ENCODE data around the gene TFAM. TPM values are rescaled to one million over a fixed set of nuclear protein-coding genes. Genes with fewer than 3 reads are reported as not detected.
"Not testable (repeated sequence)": the region's sequence is repeated elsewhere in the genome, so short reads cannot be mapped to it uniquely, and the experiment has no call there.

TFAM gene
- total RNA-seq, 8 experiments from 2014 or later = 26.1 to 64.8 (median 30.7) TPM

DNA sequence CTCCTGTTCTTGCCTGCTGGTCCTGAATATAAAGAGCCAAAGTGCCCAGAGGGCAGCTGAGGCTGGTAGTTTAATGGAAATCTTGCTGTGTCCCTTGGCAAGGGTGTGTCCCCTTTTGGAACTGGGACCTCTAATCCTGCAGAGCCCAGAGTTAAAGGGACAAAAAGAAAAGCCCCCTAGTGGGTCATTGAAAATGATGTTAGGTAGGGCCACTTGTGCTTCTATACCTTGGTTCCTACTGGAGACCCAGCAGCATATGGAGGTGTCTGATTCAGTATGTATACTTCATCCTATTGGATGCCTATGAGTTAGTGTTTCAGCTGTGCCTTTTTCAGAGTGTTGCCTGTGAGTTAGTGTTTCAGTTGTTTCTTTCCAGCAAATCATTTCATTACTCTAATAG is 30.5 kb downstream of the TFAM start:
- H3K27ac ChIP-seq = no peak overlapping the region
- H3K4me3 ChIP-seq = no peak overlapping the region
- peaks cover 0 to 3% of the 10 kb centered on the region in 2 donors for H3K4me1 ChIP-seq (replicated peaks in 1 of 2)
- ATAC-seq (replicated peaks in 6 of 8) = no peak
- in situ Hi-C loops (cut with MboI; ENCODE audit: low pct_unique_long_range_greater_than_20kb in 2 of 9, low sequenced_read_pairs in 9 of 9, unreplicated experiment in 9 of 9) = no loop called here

GRCh38 chr10:58417902-58418301 is 32.7 kb downstream of the TFAM start:
- 59 to 93% (median 65%) methylated on average over 1 to 2 of the region's 2 CpGs; no CpG with 5 or more reads in 4 of the 10 experiments for WGBS, 10 experiments
- ATAC-seq (replicated peaks in 6 of 8); H3K27ac ChIP-seq; H3K4me3 ChIP-seq; in situ Hi-C loops (cut with MboI; ENCODE audit: low pct_unique_long_range_greater_than_20kb in 2 of 9, low sequenced_read_pairs in 9 of 9, unreplicated experiment in 9 of 9); H3K4me1 ChIP-seq (replicated peaks in 1 of 2): not testable (repeated sequence)

DNA sequence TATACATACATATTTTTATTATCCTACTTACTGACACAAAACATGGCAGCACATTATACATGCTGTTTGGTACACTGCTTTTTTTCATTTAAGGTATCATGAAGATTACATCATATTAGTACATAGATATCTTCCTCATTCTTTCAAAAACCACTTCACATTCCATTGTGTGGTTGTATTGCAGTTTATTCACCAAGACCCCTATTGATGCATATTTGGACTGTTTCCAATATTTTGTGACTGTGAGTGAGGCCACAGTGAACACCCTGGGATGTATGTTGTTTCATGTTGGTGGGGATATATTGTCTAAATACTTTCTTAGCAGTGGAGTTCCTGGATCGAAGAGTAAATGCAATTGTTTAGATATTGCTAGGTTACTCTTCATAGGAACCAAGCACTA is 39.0 kb downstream of the TFAM start:
- no peak for ATAC-seq (replicated peaks in 6 of 8)
- WGBS, 10 experiments = 50 to 100% (median 82%) methylated on average over 1 of the region's 1 CpG

GRCh38 chr10:58428436-58428835 is 43.2 kb downstream of the TFAM start:
- ATAC-seq (replicated peaks in 6 of 8); H3K27ac ChIP-seq; H3K4me1 ChIP-seq (replicated peaks in 1 of 2); H3K4me3 ChIP-seq; in situ Hi-C loops (cut with MboI; ENCODE audit: low pct_unique_long_range_greater_than_20kb in 2 of 9, low sequenced_read_pairs in 9 of 9, unreplicated experiment in 9 of 9): not testable (repeated sequence)
- no CpG with 5 or more reads among the region's 1 CpG for WGBS, 10 experiments

More for the DNA sequence above, 39.0 kb downstream of the TFAM start:
- Histone ChIP-seq H3K27ac (no peak overlapping the region), H3K4me3 (no peak overlapping the region), H3K4me1 (replicated peaks in 1 of 2) (no peaks in the 10 kb centered on the region)
- in situ Hi-C loops (cut with MboI; ENCODE audit: low pct_unique_long_range_greater_than_20kb in 2 of 9, low sequenced_read_pairs in 9 of 9, unreplicated experiment in 9 of 9) = no loop called here

DNA sequence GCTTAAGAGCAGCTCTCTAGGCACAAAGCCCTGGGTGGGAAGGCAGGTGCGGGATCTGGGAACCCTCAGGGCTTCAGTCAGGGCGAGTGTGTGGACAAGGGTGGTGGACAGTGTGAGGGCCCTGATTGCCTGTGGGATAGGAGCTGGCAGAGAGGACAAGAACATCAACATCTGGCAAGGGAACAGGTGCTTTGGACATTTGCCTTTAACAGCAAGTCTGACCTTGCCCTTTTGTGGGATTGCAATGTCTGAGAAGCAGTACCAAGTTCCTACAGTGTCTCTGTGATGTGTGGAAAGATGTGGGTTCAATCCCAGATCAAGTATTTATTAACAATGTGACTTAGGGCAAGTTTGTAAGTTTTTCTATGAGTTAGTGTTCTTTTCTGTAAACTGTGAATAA is 46.7 kb downstream of the TFAM start:
- 60 to 100% (median 83%) methylated on average over 1 to 2 of the region's 2 CpGs; no CpG with 5 or more reads in 3 of the 10 experiments for WGBS, 10 experiments
- Histone ChIP-seq H3K27ac (no peak overlapping the region), H3K4me1 (replicated peaks in 1 of 2) (no peaks in the 10 kb centered on the region), H3K4me3 (no peak overlapping the region)
- no peak for ATAC-seq (replicated peaks in 6 of 8)
- in situ Hi-C loops (cut with MboI; ENCODE audit: low pct_unique_long_range_greater_than_20kb in 2 of 9, low sequenced_read_pairs in 9 of 9, unreplicated experiment in 9 of 9) = no loop called here

DNA sequence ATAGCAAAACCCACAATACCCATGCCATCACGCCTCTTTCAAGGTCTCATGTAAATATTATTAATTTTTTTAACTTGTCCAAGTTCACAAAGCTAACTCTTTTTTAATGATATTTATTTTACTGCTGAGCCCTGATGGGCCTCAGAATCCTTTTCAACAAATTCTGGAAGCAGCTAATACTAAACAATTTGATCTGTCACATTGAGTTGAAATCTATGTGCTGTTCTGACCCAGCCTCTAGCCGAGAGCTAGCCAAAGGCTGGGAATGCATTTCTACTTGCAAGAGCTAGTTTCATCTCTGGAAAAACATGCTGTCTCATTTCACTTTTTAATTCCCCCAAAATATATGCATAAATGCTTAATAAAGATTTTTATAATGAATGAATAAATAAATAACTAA is 47.9 kb downstream of the TFAM start:
- H3K27ac ChIP-seq = no peak overlapping the region
- no peak overlapping the region for H3K4me3 ChIP-seq
- ATAC-seq (replicated peaks in 6 of 8) = peak in 1 of 8 experiments; percentile 93
- H3K4me1 ChIP-seq (replicated peaks in 1 of 2) = no peaks in the 10 kb centered on the region
- in situ Hi-C loops (cut with MboI; ENCODE audit: low pct_unique_long_range_greater_than_20kb in 2 of 9, low sequenced_read_pairs in 9 of 9, unreplicated experiment in 9 of 9) = no loop called here
- 49 to 100% (median 88%) methylated on average over 1 to 2 of the region's 2 CpGs; no CpG with 5 or more reads in 1 of the 10 experiments for WGBS, 10 experiments

GRCh38 chr10:58433571-58433970 is 48.4 kb downstream of the TFAM start:
- Histone ChIP-seq H3K27ac (no peak overlapping the region), H3K4me1 (replicated peaks in 1 of 2) (no peaks in the 10 kb centered on the region), H3K4me3 (no peak overlapping the region)
- in situ Hi-C loops (cut with MboI; ENCODE audit: low pct_unique_long_range_greater_than_20kb in 2 of 9, low sequenced_read_pairs in 9 of 9, unreplicated experiment in 9 of 9) = no loop called here
- WGBS, 10 experiments = 56 to 100% (median 91%) methylated on average over 1 to 5 of the region's 5 CpGs
- no peak for ATAC-seq (replicated peaks in 6 of 8)

DNA sequence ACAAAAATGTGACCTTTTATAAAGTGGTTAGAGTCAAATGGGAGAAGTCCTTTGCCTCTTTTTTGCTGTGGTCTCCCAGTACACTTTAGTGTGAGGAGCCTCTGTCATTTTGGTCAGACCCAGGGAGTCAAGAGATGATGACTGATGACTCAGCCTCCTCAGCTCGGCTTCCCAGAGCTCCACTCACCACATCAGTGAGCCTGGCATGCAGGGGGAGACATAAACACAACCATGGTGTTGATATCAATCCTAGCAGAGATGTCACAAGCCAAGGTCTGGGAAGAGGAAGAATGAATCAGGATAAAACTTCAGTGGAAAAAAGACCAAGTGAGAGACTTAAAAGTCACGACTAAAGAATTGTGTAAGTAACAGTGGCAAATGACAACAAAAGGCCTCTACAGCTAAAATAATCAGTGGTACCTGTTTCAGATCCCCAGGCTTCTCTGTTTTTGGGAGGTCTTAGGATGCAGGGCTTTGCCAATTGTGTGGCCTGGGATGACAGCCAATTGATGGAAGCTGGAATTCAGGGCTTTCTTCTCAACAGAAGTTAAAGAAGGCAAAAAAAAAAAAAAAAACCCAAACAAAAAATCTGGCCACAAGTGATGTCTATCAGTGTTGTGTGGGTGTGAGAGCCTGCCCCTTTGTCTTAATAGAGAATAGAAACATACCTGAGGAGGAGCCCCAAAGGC is 50.2 kb downstream of the TFAM start:
- peak in 5 of 8 experiments; percentile 13 to 79 (median 64) for ATAC-seq (replicated peaks in 6 of 8)
- H3K4me3 ChIP-seq = no peak overlapping the region
- H3K27ac ChIP-seq = no peak overlapping the region
- 0 to 100% (median 50%) methylated on average over 1 to 2 of the region's 2 CpGs; no CpG with 5 or more reads in 3 of the 10 experiments for WGBS, 10 experiments
- in situ Hi-C loops (cut with MboI; ENCODE audit: low pct_unique_long_range_greater_than_20kb in 2 of 9, low sequenced_read_pairs in 9 of 9, unreplicated experiment in 9 of 9) = no loop called here
- H3K4me1 ChIP-seq (replicated peaks in 1 of 2) = no peaks in the 10 kb centered on the region

- ATAC-seq (replicated peaks in 6 of 8) = no peak
- WGBS, 10 experiments = 30 to 94% (median 73%) methylated on average over 2 to 4 of the region's 4 CpGs
- in situ Hi-C loops (cut with MboI; ENCODE audit: low pct_unique_long_range_greater_than_20kb in 2 of 9, low sequenced_read_pairs in 9 of 9, unreplicated experiment in 9 of 9) = no loop called here
Measured at GRCh38 chr10:58436071-58436470, 50.9 kb downstream of the TFAM start.

DNA sequence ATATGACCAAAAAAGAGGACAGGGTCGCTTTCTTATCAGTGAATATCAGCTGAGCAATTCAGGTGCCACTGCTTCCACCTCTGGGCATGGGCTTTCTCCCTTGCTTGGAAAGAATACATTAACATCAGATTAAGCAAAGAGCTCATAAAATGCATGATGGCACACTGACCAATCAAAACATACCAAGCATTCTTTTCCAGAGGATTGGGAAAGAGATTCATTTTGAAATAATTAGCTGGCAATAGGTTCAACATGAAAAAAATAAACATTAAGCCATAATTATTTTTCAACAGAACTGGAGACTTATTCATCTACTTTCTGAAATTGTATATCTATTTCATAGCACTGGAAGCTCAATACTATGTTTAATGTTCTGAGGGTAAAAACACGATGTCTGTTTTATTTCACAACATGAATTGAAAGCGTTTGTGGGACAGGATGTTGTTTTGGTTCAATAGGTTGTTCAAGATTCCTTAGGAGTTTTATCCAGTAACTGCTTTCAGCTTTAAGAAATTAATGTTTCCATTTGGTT is 53.2 kb downstream of the TFAM start:
- 10 to 92% (median 76%) methylated on average over 1 to 3 of the region's 3 CpGs for WGBS, 10 experiments
- Histone ChIP-seq H3K27ac (no peak overlapping the region), H3K4me1 (replicated peaks in 1 of 2) (no peaks in the 10 kb centered on the region), H3K4me3 (no peak overlapping the region)
- ATAC-seq (replicated peaks in 6 of 8) = no peak
- in situ Hi-C loops (cut with MboI; ENCODE audit: low pct_unique_long_range_greater_than_20kb in 2 of 9, low sequenced_read_pairs in 9 of 9, unreplicated experiment in 9 of 9) = no loop called here

More at GRCh38 chr10:58436071-58436470, 50.9 kb downstream of the TFAM start:
- Histone ChIP-seq H3K4me1 (replicated peaks in 1 of 2) (no peaks in the 10 kb centered on the region), H3K4me3 (no peak overlapping the region), H3K27ac (no peak overlapping the region)

GRCh38 chr10:58438986-58439385 is 53.8 kb downstream of the TFAM start:
- Histone ChIP-seq H3K4me1 (replicated peaks in 1 of 2) (no peaks in the 10 kb centered on the region), H3K27ac (no peak overlapping the region), H3K4me3 (no peak overlapping the region)
- in situ Hi-C loops (cut with MboI; ENCODE audit: low pct_unique_long_range_greater_than_20kb in 2 of 9, low sequenced_read_pairs in 9 of 9, unreplicated experiment in 9 of 9) = no loop called here
- 13 to 100% (median 67%) methylated on average over 1 of the region's 1 CpG; no CpG with 5 or more reads in 3 of the 10 experiments for WGBS, 10 experiments
- ATAC-seq (replicated peaks in 6 of 8) = no peak

GRCh38 chr10:58439632-58440364 is 54.6 kb downstream of the TFAM start:
- 67 to 100% (median 86%) methylated on average over 1 to 5 of the region's 5 CpGs; no CpG with 5 or more reads in 2 of the 10 experiments for WGBS, 10 experiments
- no peak for ATAC-seq (replicated peaks in 6 of 8)
- in situ Hi-C loops (cut with MboI; ENCODE audit: low pct_unique_long_range_greater_than_20kb in 2 of 9, low sequenced_read_pairs in 9 of 9, unreplicated experiment in 9 of 9) = no loop called here

DNA sequence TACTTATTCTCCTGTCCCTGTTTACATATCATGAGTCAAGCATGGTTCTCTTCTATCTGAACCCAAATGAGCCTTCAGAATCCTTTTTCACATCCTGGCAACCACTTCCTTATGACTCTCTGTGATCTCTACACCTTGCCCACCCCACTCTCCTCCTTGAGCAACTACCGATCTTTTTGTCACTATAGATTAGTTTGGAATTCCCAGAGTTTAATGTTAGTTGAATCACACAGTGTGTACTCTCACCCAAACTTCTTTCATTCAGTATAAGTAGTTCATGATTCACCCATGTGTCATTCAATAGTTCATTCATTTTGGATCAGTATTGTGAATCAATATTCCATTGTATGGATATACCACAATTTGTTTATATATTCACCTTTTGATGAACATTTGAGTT is 55.3 kb downstream of the TFAM start:
- no peak for ATAC-seq (replicated peaks in 6 of 8)
- Histone ChIP-seq H3K27ac (no peak overlapping the region), H3K4me3 (no peak overlapping the region), H3K4me1 (replicated peaks in 1 of 2) (no peaks in the 10 kb centered on the region)
- WGBS, 10 experiments = 0 to 62% (median 0%) methylated on average over 1 of the region's 1 CpG; no CpG with 5 or more reads in 4 of the 10 experiments
- in situ Hi-C loops (cut with MboI; ENCODE audit: low pct_unique_long_range_greater_than_20kb in 2 of 9, low sequenced_read_pairs in 9 of 9, unreplicated experiment in 9 of 9) = no loop called here

More at GRCh38 chr10:58439632-58440364, 54.6 kb downstream of the TFAM start:
- no peak overlapping the region for H3K4me3 ChIP-seq
- H3K27ac ChIP-seq = no peak overlapping the region
- H3K4me1 ChIP-seq (replicated peaks in 1 of 2) = no peaks in the 10 kb centered on the region
